GM18517 (cell line): ENCODE results near the gene ZCCHC12.
"Not testable (repeated sequence)": the region's sequence is repeated elsewhere in the genome, so short reads cannot be mapped to it uniquely, and the experiment has no call there.

ENCODE experiments used
- ATAC-seq: cut with Tn5 transposase; IDR thresholded peaks from one replicate; pipeline ENCODE4 v1.9.1; 2021; ENCODE audit warnings: mild to moderate bottlenecking, moderate library complexity; ENCODE audit not compliant: unreplicated experiment

Gene ZCCHC12

DNA sequence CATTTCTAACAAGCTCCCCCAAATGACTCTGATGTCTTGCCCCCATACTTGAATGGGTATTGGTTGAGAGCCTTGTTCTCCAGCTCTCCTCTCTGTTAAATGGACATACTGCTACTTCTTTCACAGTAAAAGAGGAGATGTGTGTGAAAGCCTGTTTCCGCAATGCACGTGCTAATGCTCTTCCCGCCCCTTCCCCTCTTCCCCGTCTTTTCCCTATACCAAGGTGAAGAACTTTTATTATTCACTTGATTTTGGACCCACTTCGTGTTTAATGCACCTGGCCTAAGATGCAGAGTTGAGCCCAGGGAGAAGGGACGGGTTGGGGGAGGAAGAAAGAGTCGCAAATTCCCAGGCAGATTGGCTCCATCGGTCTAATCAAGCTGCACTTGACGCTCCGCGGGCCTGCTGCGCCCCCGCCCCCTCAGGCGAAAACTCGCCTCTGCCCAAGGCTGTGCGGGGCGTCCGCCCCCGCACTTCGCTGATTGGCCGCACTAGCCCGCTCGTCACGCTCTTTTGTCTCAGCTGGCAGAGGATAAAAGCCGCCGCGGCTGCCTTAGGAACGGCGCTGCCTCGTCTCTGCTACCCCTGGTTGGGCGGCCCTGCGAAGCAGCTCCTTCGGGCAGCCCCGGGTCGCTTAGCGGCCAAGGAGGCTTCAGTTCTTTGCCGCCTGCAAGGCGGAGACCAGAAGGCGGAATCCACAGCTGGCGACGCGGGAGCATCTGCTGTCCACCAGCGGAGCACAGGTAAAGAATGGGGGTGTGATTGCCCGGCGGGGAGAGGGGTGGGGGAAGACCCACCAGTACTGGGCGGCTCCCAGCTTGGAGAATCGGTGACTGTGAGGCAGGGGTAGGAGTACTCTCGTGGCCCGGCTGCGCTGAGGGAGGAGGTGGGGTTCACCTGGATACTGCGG lies at the start of gene ZCCHC12:
ZCCHC12 (plus strand) TSS at position 562 of the 910 bp plus-strand sequence. CDS start 1,421 bp downstream, outside the sequence.
- no peak for ATAC-seq

DNA sequence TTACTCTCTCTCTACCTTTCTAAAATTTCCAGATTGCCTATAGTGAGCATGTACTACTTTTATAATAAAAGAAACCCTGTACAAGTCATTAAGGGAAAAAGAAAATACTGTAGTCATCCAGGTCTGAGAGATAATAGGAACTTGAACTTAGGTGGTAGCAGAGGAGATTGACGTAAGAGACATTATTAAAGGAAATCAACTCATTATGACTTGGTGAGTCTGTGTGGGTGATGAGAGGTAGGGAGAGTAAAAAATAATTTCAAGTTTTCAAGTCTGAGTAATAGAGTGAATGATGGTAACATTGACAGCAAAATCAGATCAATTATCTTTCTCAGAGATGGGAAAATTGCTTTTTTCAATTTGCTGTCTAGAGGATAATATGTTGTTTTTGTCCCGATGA lies 44.0 kb upstream of the ZCCHC12 start:
- ATAC-seq, result no peak

DNA sequence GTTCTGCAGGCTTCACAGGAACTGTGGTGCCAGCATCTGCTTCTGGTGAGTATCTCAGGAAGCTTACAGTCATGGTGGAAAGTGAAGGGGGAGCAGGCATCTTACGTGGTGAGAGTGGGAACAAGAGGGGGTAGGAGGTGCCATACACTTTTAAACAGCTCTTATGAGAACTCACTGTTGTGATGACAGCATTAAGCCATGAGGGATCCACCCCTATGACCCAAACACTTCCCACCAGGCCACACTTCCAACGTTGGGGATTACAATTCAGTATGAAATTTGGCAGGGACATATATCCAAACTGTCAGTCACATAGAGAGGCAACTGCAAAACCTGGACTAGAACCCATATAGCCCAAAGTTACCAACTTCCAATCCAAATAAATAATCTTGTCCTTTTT lies 43.1 kb upstream of the ZCCHC12 start:
- ATAC-seq, result no peak

DNA sequence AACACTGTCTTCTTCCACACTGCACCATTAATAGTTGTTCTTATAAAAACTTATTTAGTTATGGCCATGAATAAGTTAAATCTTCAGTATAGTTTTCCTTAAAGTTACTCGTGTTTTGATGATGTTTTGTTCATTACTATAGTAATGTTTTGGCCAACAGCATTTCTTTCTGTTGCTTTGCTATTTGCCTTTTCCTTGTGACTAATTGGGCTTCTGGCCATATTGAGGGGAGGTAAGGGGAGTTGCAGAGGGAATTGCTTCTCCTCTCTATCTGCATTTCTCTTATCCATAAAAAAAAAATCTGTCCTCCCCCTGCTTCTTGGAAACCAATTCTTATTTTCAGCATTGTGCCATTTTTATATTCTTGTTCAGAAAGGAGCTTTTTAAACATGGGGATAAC lies 42.7 kb upstream of the ZCCHC12 start:
- no peak for ATAC-seq

DNA sequence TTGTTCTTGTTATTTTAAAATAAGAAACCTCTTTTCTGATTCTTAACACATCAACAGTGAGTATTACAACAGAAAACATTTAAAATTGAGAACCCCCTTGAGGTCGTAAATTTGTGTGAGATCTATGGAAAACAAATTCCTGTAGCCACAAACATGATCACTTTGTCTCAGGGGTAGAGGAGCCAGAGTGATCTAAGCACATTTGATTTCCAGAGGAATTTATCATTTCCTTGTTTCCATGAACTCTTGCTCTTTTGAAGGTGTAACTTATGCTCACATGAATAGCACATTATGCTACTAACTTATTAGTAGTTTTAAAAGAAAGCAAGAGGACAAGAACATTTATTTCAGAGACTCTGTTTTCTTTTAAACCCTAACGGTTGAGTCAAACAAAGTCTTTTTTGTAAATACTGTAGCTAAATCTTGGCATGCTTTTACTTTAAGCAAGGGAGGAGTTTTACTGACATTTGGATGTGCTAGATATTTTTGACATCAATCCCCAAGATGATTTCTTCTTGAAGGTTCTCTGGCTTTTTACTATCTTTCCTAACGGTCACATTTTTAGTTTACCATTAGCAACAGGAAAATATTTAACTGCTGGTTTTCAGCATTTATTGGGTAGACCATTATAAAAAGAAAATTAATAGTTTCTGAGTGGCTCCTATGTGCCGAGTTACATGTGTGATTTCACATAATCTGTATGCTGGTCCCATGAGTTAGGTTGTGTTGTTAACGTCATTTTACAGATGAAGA lies 27.9 kb upstream of the ZCCHC12 start:
- ATAC-seq, result no peak

DNA sequence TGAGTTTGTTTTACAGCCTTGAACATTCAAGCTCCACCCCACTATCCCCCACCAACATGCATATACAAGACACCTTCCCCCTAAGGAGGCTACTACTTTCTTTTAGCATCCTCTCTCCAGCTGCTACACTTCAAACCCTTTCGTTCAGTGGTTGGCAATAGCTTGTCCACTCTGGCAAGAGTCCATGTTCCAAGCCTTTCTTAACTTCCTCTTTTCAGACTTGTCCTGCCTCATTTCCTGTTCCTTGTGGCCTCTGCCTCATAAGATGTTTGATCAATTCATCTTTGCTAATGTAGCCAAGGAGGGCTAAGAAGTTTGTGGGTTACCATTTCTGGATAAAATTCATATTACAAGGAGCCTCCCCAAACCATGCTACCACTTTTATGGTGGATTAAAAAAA lies 20.8 kb upstream of the ZCCHC12 start:
- ATAC-seq, result no peak

DNA sequence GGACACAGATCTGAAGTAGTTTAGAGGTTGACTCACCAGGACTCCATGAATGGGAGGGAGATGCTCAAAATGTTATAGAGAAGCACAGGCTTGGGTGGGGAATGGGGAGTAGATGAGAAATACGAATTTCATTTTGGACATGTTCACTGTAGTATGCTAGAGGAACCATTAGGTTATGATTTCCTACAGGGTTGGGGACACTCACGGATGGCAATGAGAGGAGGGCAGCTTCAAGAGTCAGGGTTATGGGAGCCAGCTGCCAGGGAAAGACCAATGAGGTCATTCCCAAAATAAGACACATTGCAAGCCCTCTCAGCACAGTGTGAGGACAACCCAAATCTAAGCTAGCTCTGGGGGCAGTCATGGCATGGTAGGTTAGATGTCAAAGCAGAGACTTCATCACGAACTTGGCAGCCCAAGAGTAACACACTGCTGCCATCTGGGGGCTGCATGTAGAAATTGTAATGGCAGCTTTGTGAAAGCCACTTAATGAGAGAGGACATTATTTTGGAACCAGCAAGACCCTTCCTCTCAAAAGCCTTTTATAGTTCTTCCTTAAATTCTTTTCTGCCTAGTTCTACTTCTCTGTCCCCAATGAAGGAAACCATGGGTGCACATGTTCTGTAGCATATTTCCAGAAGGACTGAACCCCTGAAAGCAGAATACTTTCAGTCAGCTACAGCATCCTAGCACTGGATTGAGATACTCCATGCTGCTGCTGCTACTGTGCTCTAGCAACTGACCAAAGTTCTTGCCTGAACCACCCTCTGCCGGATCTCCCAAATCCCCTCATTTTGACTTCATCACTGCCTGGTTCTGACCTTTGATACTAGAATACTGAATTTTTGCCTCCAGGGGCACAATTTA lies 16.2 kb upstream of the ZCCHC12 start:
- ATAC-seq, result no peak

DNA sequence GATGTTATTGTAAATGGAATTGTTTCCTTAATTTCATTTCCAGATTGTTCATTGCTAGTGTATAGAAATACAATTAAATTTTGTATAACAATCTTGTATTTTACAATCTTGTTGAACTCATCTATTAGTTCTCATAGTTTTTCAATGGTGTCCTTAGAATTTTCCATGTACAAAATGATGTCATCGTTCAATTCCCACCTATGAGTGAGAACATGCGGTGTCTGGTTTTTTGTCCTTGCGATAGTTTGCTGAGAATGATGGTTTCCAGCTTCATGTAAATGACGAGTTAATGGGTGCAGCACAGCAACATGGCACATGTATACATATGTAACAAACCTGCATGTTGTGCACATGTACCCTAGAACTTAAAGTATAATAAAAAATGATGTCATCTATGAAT lies 6.4 kb upstream of the ZCCHC12 start:
- ATAC-seq, result not testable (repeated sequence)

DNA sequence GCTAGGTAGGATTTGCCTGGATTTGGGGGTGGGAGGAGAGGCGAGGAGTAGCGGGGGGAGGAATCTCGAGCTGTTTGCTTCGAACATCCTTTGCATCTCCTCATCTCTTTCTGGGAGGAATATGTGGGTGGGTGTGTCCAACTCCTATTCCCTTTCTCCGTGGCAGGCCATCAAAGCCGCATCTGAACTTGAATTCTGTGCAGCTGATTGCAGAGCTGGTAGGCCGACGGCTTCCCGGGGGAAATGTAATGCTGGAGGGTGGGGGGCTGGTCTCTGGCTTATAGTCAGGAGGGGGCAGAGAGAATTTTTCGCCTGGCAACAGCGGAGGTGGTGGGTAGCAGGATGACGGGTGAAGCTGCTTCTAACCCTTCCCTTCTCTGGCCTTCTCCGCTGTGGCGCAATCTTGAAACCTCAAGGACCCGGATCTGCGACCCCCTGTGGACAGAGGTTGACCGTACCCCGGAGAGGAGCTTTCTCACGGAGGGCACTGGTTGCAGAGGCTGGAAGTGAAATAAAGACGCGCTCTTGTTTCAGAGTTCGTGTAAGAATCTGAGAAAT lies 628 bp downstream of the ZCCHC12 start:
- no peak for ATAC-seq

DNA sequence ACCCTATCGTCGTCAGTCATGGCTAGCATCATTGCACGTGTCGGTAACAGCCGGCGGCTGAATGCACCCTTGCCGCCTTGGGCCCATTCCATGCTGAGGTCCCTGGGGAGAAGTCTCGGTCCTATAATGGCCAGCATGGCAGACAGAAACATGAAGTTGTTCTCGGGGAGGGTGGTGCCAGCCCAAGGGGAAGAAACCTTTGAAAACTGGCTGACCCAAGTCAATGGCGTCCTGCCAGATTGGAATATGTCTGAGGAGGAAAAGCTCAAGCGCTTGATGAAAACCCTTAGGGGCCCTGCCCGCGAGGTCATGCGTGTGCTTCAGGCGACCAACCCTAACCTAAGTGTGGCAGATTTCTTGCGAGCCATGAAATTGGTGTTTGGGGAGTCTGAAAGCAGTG lies 1.6 kb downstream of the ZCCHC12 start:
- ATAC-seq, result no peak

DNA sequence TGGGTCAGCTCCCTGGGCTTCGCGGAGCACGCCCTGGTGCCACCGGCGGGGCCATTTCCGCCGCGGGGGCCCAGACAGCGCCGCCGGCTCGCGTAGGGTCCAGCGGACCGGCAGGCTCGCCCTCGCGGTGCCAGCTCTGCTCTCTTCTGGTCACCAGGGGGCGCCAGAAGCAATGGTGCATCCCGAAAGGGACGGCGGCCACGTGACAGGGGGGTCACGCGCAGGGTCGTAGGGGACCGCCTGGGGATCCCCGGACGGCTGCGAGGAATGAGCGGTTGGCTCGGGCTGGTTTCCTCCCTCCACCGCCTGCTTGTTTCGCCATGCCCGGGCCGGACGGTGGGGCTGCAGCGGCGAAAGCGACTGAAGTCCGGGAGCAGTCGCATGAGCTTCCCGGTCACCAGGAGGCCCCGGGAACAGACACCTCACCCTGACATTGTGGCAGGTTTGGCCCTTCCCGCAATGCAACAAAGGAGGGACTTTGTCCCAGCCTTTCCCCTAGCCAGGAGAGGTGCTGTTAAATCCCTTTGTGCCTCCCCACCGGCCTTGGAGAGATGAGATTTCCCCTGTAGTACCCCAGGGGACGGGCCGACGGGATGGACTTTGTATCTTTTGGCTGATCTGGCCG lies 15.8 kb downstream of the ZCCHC12 start:
- ATAC-seq, result peak; percentile 61

DNA sequence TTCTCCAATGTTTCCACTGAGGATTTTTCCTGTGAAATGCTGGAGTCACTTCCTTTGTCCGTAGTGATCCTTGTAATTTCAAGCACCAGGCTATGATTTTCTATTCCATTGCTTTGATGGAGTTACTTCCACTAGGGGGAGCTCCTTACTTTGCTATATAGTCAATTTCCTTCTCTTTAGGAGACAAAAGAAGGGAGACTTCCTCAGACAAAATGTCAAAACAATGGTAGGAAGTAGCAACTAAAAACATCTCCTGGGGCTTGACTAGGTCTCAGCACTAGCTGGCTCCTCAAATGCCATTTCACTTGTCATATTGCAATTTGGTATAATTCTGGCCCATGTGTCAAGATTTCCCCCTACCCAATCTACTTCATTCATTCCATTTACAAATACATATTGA lies 24.1 kb downstream of the ZCCHC12 start:
- no peak for ATAC-seq

DNA sequence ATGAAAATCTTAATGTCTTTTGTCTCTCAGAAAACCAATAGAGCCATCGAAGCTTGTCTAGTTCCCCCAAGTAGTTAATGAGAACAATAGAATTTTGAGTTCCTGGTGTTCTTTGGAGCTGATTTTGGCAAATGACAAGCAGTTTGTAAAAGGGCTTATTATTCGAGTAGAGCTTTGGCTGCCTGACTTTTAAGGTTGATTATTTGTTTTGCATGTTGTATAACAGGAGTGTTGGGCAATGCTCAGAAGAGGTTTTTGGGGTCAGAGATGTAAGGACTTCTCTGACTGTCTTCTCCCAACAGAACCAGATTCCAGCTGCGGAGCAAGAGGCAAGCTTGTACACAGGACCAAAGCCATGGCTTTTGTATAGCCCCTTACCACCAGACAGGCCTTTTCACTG lies 30.0 kb downstream of the ZCCHC12 start:
- ATAC-seq, result no peak

DNA sequence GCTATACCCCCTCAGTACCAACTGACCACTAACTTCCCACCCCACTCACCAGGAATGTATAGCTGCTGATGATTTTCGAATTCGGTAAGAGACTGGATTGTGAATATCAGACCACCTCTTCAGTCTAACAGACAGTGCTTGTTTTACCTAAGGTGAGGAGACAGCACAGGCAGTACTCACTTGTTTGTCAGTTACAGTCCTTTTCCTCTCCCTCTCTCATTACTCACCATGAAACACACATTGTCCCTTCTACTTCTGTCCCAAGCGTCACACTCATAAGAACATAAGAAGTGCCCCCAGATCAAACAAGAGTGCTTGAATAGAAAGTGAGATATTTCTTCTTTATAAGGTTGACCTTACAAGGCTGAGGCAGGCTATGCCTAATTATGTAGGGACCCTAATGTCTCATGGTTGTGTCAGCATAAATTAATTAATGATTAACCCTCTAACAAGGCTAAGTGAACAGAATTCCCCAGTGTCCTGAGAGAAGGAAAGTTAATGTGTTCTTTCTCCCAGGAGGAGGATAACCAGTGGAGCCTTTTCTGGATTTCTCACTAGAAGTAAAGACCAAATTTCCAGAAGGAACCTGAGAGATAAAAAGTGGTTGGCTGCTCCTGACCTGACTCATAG lies 32.2 kb downstream of the ZCCHC12 start:
- no peak for ATAC-seq

DNA sequence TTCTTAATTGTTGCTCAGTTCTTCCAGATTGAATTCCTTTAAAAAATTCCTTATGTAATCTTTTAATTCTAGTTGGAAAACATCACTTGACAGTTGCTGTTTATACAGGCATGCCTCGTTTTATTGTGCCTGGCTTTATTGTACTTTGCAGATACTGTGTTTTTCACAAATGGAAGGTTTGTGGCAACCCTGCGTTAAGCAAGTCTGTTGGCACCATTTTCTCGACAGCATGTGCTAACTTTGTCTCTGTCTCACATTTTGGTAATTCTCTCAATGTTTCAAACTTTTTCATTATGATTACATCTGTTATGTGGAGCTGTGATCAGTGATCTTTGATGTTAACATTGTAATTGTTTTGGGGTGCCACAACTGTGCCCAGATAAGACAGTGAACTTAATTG lies 33.4 kb downstream of the ZCCHC12 start:
- ATAC-seq, result no peak

DNA sequence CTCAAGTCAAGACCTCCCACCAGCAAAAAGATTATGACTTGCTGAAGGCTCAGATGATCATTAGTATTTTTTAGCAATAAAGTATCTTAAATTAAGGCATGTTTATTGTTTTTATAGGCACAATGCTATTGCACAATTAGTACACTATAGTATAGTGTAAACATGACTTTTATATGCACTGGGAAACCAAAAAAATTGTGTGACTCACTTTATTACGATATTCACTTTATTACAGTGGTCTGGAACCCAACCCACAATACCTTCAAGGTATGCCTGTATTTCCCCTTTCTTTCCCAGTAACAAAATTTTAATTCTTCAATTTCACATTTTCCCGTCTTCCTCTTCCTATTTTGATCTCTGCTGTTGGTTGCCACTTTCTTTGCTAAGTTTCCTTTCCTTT lies 37.7 kb downstream of the ZCCHC12 start:
- no peak for ATAC-seq

DNA sequence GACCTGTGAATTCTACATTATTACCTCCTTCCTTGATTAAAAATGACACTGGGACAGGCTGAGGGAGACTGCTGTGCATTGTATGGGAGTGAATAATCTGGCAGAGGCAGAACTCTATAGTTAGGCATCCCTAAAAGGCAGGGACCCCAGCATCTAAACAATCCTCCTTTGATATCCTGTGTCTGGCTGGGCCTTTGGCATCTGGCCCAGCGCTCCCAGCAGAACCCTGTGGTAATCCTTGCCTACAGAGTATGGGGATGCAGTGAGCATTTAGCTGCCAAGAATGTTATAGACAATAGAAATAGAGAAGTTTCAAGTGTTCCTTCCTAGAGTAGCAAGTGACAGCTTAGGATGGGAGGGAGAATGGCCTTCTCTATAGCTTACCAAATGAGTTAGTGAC lies 38.5 kb downstream of the ZCCHC12 start:
- ATAC-seq, result no peak

DNA sequence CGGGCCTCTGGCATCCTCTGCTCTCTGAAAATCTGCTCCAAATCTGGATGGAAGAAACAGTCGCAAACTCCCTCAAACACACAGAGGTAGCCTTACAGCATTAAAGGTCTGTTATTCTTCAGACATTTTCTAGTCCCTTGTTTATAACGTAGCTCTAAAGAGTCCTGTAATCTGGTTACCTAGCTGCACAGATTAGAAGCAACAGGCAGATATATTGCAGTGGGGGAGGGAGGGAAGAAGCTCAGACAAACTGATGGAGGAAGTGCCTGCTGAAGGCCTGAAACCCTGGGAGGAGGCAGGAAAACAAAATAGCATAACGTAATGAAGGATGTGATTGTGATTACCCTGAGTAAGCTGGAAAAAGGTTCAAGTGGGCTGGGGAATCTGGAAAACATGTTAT lies 39.4 kb downstream of the ZCCHC12 start:
- no peak for ATAC-seq

DNA sequence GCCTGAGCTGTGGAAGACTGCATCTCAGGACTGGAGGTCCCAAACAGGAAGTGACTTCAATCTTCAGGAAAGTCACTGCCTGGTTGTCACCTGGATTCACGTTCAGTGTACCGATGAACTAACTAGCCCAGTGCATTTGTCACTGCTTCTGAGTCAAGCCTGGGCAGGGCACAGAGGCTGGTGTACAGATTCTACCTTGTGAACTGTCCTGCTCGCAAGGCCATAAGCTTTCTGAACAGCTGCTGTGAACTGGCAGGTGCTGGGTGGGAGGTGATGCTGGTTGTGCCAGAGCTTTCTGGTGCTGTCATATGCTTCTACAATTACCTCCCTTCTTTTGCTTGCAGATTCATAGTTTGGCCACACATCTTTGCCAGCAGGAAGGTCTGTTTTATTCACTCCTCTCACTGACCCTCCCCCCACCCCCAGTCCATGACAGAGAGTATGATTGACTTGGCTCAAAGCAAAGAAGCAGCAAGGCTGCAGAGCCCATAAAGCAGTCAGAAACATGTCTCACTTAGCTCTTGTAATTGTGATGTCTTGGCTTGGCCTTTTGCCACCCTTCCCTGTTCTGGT lies 40.5 kb downstream of the ZCCHC12 start:
- ATAC-seq, result no peak

DNA sequence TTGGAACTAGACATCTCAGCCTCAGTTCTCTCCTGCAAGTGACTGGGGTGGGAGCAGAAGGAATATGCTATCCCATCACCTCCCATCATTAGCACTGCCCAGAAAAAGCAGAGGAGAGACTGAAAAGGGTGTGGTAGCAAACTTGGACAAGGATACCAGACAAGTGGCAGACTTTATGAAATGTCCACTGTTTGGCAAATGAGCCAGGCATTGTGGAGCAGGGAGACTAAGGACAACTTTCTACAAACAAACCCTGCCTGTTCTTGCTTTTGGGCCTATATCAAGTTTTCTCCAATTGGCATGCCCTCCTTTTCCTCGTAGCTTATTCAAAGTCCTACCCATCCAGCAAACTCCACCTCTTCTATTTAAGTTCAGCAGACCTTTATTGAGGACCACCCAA lies 41.6 kb downstream of the ZCCHC12 start:
- ATAC-seq, result no peak
